Activated effector memory CD4-positive, alpha-beta T cell treated with anti-CD3 and anti-CD28 coated beads, Interleukin-2, amount 50 U/mL, for 16 hours (primary cell): ENCODE data around the gene C21orf58.

Source experiments
- DNase-seq: peaks from one replicate; pipeline ENCODE4 v3.0.0-alpha.2; 2020

The C21orf58 gene

GRCh38 chr21:46252840-46253239 lies 70.8 kb downstream of the C21orf58 start:
- no peak for DNase-seq
